Left lung (tissue), 10 donors: ENCODE results near the gene NOP16. TPM values are rescaled to one million over a fixed set of nuclear protein-coding genes. Genes with fewer than 3 reads are reported as not detected.
A peak's percentile ranks its signal among the peaks of the same experiment; 100 is the strongest.

Source experiments
- ATAC-seq: fragments of 200-7000 bp; cut with Tn5 transposase; one replicate; pipeline ENCODE4 v1.9.1; 2020; ENCODE audit warnings: moderate library complexity
- DNase-seq, 4 donors: peaks; one replicate each; pipeline ENCODE4 v3.0.0-alpha.2; 2013 to 2020
- H3K27ac ChIP-seq, 2 donors: fragments of 200-600 bp; sonication (generic) in 1 of 2; one replicate each; pipeline versions ENCODE4 v1.5.0 to v1.8.0; 2020 to 2021
- H3K27me3 ChIP-seq, 2 donors: fragments of 200-600 bp; sonication (generic) in 1 of 2; one replicate each; pipeline versions ENCODE4 v1.5.0 to v1.8.0; 2020 to 2021
- H3K36me3 ChIP-seq, 2 donors: fragments of 200-600 bp; sonication (generic) in 1 of 2; one replicate each; pipeline versions ENCODE4 v1.5.0 to v1.8.0; 2020 to 2021
- H3K4me1 ChIP-seq, 2 donors: fragments of 200-600 bp; one replicate each; pipeline ENCODE4 v1.8.0; 2021
- H3K4me3 ChIP-seq, 2 donors: fragments of 200-600 bp; sonication (generic) in 1 of 2; one replicate each; pipeline versions ENCODE4 v1.5.0 to v1.8.0; 2020 to 2021; ENCODE audit warnings: mild to moderate bottlenecking in 1 of 2
- H3K9me3 ChIP-seq, 2 donors: fragments of 200-600 bp; sonication (generic) in 1 of 2; one replicate each; pipeline versions ENCODE4 v1.5.0 to v1.8.0; 2020 to 2021
- CTCF ChIP-seq, 2 donors: fragments of 200-600 bp; sonication (generic) in 1 of 2; IDR thresholded peaks; one replicate each; pipeline versions ENCODE4 v1.5.0 to v1.8.0; 2021; ENCODE audit warnings: antibody characterized with exemption in 2 of 2
- intact Hi-C, 2 donors: fragments of 100-400 bp; cut with DNase I; formaldehyde crosslinking; loops; one replicate each; pipeline versions ENCODE4 v1.11.2 to v1.14.2; 2022
- polyA plus RNA-seq, 6 donors: library from polyadenylated mRNA; unstranded; fragments of 120-200 nt; gene quantifications; one replicate each; pipeline ENCODE4 v1.2.1, GENCODE V29; 2013; ENCODE audit not compliant: insufficient read length in 6 of 6
- total RNA-seq, 2 donors: library from RNA; stranded (reverse); fragmentation: NEBNext Ultra II Directional; extraction: Animal tissue kit (Norgen Biotek cat#: 25700); gene quantifications; one replicate each; pipeline ENCODE4 v1.2.1, GENCODE V29; 2021
- donor health status: DM: no; HTN: yes; CAD: no.
- donor health status: DM: no; HTN: no; CAD: no.

The NOP16 gene
- total and polyA plus RNA-seq, 8 donors = 14.9 to 34.8 (median 29.1) TPM

GRCh38 chr5:176382721-176383120 is 5.7 kb downstream of the NOP16 start:
- intact Hi-C loops = no loop called here
- no peaks in the 10 kb centered on the region for H3K9me3 ChIP-seq
- H3K27me3 ChIP-seq = no peaks in the 10 kb centered on the region
- peaks cover 0 to 51% of the 10 kb centered on the region in 2 donors for H3K36me3 ChIP-seq
- DNase-seq = no peak
- no peak overlapping the region for H3K27ac ChIP-seq
- no peak for TF ChIP-seq CTCF (IDR thresholded peaks at IDR 0.05)
- no peak overlapping the region for H3K4me3 ChIP-seq
- H3K4me1 ChIP-seq = peaks cover 9 to 24% of the 10 kb centered on the region in 2 donors
- ATAC-seq = no peak

- H3K4me3 ChIP-seq = no peak overlapping the region
- DNase-seq (no peak), ATAC-seq (no peak)
- peaks cover 0 to 51% of the 10 kb centered on the region in 2 donors for H3K36me3 ChIP-seq
- peaks cover 2 to 16% of the 10 kb centered on the region in 2 donors for H3K4me1 ChIP-seq
- no peaks in the 10 kb centered on the region for H3K9me3 ChIP-seq
- intact Hi-C loops = no loop called here
- no peak overlapping the region for H3K27ac ChIP-seq
- H3K27me3 ChIP-seq = no peaks in the 10 kb centered on the region
- no peak for TF ChIP-seq CTCF (IDR thresholded peaks at IDR 0.05)
These were observed 6.4 kb downstream of the NOP16 start for GRCh38 chr5:176381979-176382378.

- Histone ChIP-seq H3K27me3 (no peaks in the 10 kb centered on the region), H3K4me3 (no peak overlapping the region), H3K27ac (no peak overlapping the region), H3K36me3 (peaks cover 0 to 51% of the 10 kb centered on the region in 2 donors), H3K9me3 (no peaks in the 10 kb centered on the region), H3K4me1 (peaks cover 0 to 11% of the 10 kb centered on the region in 2 donors)
- no peak for TF ChIP-seq CTCF (IDR thresholded peaks at IDR 0.05)
- DNase-seq (no peak), ATAC-seq (no peak)
- intact Hi-C loops = no loop called here
These were observed 7.0 kb downstream of the NOP16 start for GRCh38 chr5:176381423-176381822.

- Histone ChIP-seq H3K9me3 (no peaks in the 10 kb centered on the region), H3K4me3 (no peak overlapping the region), H3K27ac (no peak overlapping the region), H3K4me1 (no peaks in the 10 kb centered on the region), H3K36me3 (peaks cover 0 to 40% of the 10 kb centered on the region in 2 donors), H3K27me3 (no peaks in the 10 kb centered on the region)
- intact Hi-C loops = no loop called here
- DNase-seq (no peak), ATAC-seq (no peak)
- no peak for TF ChIP-seq CTCF (IDR thresholded peaks at IDR 0.05)
These were observed 8.5 kb downstream of the NOP16 start for GRCh38 chr5:176379881-176380280.

GRCh38 chr5:176373100-176373818 is 15.1 kb downstream of the NOP16 start:
- Histone ChIP-seq H3K4me3 (no peak overlapping the region), H3K9me3 (no peaks in the 10 kb centered on the region), H3K36me3 (no peaks in the 10 kb centered on the region), H3K27me3 (no peaks in the 10 kb centered on the region), H3K4me1 (no peaks in the 10 kb centered on the region), H3K27ac (no peak overlapping the region)
- peak in 1 of 4 donors; percentile 26 for DNase-seq
- no peak for TF ChIP-seq CTCF (IDR thresholded peaks at IDR 0.05)
- intact Hi-C loops = no loop called here
- ATAC-seq = no peak
